Measurements from ENCODE around the gene TEDDM1.

- TF ChIP-seq, protein P1, sequence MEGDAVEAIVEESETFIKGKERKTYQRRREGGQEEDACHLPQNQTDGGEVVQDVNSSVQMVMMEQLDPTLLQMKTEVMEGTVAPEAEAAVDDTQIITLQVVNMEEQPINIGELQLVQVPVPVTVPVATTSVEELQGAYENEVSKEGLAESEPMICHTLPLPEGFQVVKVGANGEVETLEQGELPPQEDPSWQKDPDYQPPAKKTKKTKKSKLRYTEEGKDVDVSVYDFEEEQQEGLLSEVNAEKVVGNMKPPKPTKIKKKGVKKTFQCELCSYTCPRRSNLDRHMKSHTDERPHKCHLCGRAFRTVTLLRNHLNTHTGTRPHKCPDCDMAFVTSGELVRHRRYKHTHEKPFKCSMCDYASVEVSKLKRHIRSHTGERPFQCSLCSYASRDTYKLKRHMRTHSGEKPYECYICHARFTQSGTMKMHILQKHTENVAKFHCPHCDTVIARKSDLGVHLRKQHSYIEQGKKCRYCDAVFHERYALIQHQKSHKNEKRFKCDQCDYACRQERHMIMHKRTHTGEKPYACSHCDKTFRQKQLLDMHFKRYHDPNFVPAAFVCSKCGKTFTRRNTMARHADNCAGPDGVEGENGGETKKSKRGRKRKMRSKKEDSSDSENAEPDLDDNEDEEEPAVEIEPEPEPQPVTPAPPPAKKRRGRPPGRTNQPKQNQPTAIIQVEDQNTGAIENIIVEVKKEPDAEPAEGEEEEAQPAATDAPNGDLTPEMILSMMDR (IDR thresholded peaks at IDR 0.05 in 2 of 3, conservative IDR thresholded peaks at IDR 0.05 in 1 of 3; ENCODE audit: control insufficient read depth in 2 of 3, extremely low read depth in 1 of 3, insufficient read depth in 1 of 3, low read depth in 3 of 3, low read length in 3 of 3), result no peak
- TF ChIP-seq FOS (IDR thresholded peaks at IDR 0.05; ENCODE audit: borderline replicate concordance, extremely low read depth, insufficient read length), result no peak
- TF ChIP-seq POLR2A (IDR thresholded peaks at IDR 0.05; ENCODE audit: low read depth, low read length), result no peak
- no peak for TF ChIP-seq CBX3 (IDR thresholded peaks at IDR 0.05; ENCODE audit: borderline replicate concordance, low read depth)
- TF ChIP-seq SMARCA5 (IDR thresholded peaks at IDR 0.05), result no peak
- TF ChIP-seq BMI1 (IDR thresholded peaks at IDR 0.05; ENCODE audit: borderline replicate concordance), result no peak
- no peak for TF ChIP-seq SUZ12 (IDR thresholded peaks at IDR 0.05; ENCODE audit: unreplicated experiment)
- TF ChIP-seq SIN3A (IDR thresholded peaks at IDR 0.05; ENCODE audit: low read depth, low read length), result no peak
- no peak for TF ChIP-seq CBFB (IDR thresholded peaks at IDR 0.05; ENCODE audit: low read depth)
- TF ChIP-seq CHD2 (IDR thresholded peaks at IDR 0.05; ENCODE audit: borderline replicate concordance, low read depth, low read length), result no peak
- TF ChIP-seq MTA3 (IDR thresholded peaks at IDR 0.05; ENCODE audit: borderline replicate concordance, low read length), result no peak
- TF ChIP-seq SPI1 (IDR thresholded peaks at IDR 0.05; ENCODE audit: borderline replicate concordance, insufficient read depth, low read depth, low read length), result no peak
- no peak for TF ChIP-seq NRF1 (conservative IDR thresholded peaks at IDR 0.05; ENCODE audit: low read depth, low read length)
Measured at GRCh38 chr1:182357171-182357570, 43.3 kb downstream of the TEDDM1 start.
